ENCODE measurements around the gene AFF1.
A peak's percentile ranks its signal among the peaks of the same experiment; 100 is the strongest.

Gene AFF1

GRCh38 chr4:87014284-87014782 lies 79.5 kb downstream of the AFF1 start:
- ChIA-PET POLR2A (interaction anchor here (0.9 kb wide), 1 partner anchor 8 kb away, joined by 6 read pairs; no protein-coding TSS in a partner anchor), CTCF (interaction anchor here (1.4 kb wide), 1 partner anchor 80 kb away, joined by 4 read pairs; the partner anchor contains the start of gene AFF1)
- H3K4me3 ChIP-seq (ENCODE audit: low read depth, low read length) = no peak overlapping the region
- no peak for DNase-seq (ENCODE audit: low read depth, low spot score)
- TF ChIP-seq CTCF (IDR thresholded peaks at IDR 0.05; ENCODE audit: insufficient read depth, low read length, missing control alignments) = no peak

GRCh38 chr4:87015416-87015815 lies 80.6 kb downstream of the AFF1 start:
- ChIA-PET POLR2A (interaction anchor here (0.9 kb wide), 1 partner anchor 9 kb away, joined by 6 read pairs; no protein-coding TSS in a partner anchor), CTCF (interaction anchor here (1.4 kb wide), 1 partner anchor 81 kb away, joined by 4 read pairs; the partner anchor contains the start of gene AFF1)
- DNase-seq (ENCODE audit: low read depth, low spot score) = no peak
- H3K4me3 ChIP-seq (ENCODE audit: low read depth, low read length) = no peak overlapping the region
- no peak for TF ChIP-seq CTCF (IDR thresholded peaks at IDR 0.05; ENCODE audit: insufficient read depth, low read length, missing control alignments)

GRCh38 chr4:87017580-87018342 lies 83.0 kb downstream of the AFF1 start:
- TF ChIP-seq CTCF (IDR thresholded peaks at IDR 0.05; ENCODE audit: insufficient read depth, low read length, missing control alignments) = no peak
- CTCF ChIA-PET = interaction anchor here (0.8 to 1.1 kb wide), 3 partner anchors 38 to 95 kb away, joined by 3 read pairs; no protein-coding TSS in a partner anchor
- DNase-seq (ENCODE audit: low read depth, low spot score) = peak; percentile 44
- H3K4me3 ChIP-seq (ENCODE audit: low read depth, low read length) = no peak overlapping the region
- POLR2A ChIA-PET = interaction anchor here (1.4 kb wide), 1 partner anchor 12 kb away, joined by 4 read pairs; no protein-coding TSS in a partner anchor

- ChIA-PET CTCF (interaction anchor here (0.8 to 1.1 kb wide), 2 partner anchors 37 to 89 kb away, joined by 3 read pairs; no protein-coding TSS in a partner anchor), POLR2A (interaction anchor here (1.4 kb wide), 1 partner anchor 13 kb away, joined by 4 read pairs; no protein-coding TSS in a partner anchor)
- no peak for TF ChIP-seq CTCF (IDR thresholded peaks at IDR 0.05; ENCODE audit: insufficient read depth, low read length, missing control alignments)
- H3K4me3 ChIP-seq (ENCODE audit: low read depth, low read length) = no peak overlapping the region
- no peak for DNase-seq (ENCODE audit: low read depth, low spot score)
These were observed 83.9 kb downstream of the AFF1 start for GRCh38 chr4:87018753-87019152.

- TF ChIP-seq CTCF (IDR thresholded peaks at IDR 0.05; ENCODE audit: insufficient read depth, low read length, missing control alignments) = no peak
- no peak for DNase-seq (ENCODE audit: low read depth, low spot score)
- no peak overlapping the region for H3K4me3 ChIP-seq (ENCODE audit: low read depth, low read length)
- ChIA-PET CTCF (interaction anchor here (1.5 kb wide), 1 partner anchor 95 kb away, joined by 3 read pairs; no protein-coding TSS in a partner anchor), POLR2A (no interaction called here)
These were observed 84.5 kb downstream of the AFF1 start for GRCh38 chr4:87019246-87019791.

GRCh38 chr4:87019898-87020297 lies 85.1 kb downstream of the AFF1 start:
- POLR2A ChIA-PET = no interaction called here
- CTCF ChIA-PET = interaction anchor here (1.5 kb wide), 1 partner anchor 95 kb away, joined by 3 read pairs; no protein-coding TSS in a partner anchor
- no peak for DNase-seq (ENCODE audit: low read depth, low spot score)
- no peak for TF ChIP-seq CTCF (IDR thresholded peaks at IDR 0.05; ENCODE audit: insufficient read depth, low read length, missing control alignments)
- no peak overlapping the region for H3K4me3 ChIP-seq (ENCODE audit: low read depth, low read length)
